Ishikawa (cell line): Measurements from ENCODE around the gene EHBP1L1.

ENCODE experiments used
- CEBPB ChIP-seq: IDR thresholded peaks from 2 replicates; pipeline ENCODE4 v1.6.1; 2012
- FOXM1 ChIP-seq: IDR thresholded peaks from 2 replicates; pipeline ENCODE4 v1.6.1; 2012; ENCODE audit warnings: low read depth, borderline replicate concordance
- RAD21 ChIP-seq: IDR thresholded peaks from 2 replicates; pipeline ENCODE4 v1.6.1; 2012; ENCODE audit warnings: low read depth
- REST ChIP-seq: IDR thresholded peaks from 2 replicates; pipeline ENCODE4 v1.6.1; 2012; ENCODE audit warnings: low read depth, mild to moderate bottlenecking
- TAF1 ChIP-seq: IDR thresholded peaks from 2 replicates; pipeline ENCODE4 v1.6.1; 2012; ENCODE audit warnings: low read depth, mild to moderate bottlenecking
- YY1 ChIP-seq: IDR thresholded peaks from 2 replicates; pipeline ENCODE4 v1.6.1; 2012; ENCODE audit warnings: low read depth
- ZBTB7A ChIP-seq: IDR thresholded peaks from 2 replicates; pipeline ENCODE4 v1.6.1; 2012; ENCODE audit warnings: low read depth

GRCh38 chr11:65624931-65625627 lies 49.2 kb downstream of the EHBP1L1 start:
- TF ChIP-seq YY1 (no peak), TAF1 (no peak), RAD21 (no peak), FOXM1 (no peak), REST (no peak), ZBTB7A (no peak), CEBPB (no peak)
